Omental fat pad (tissue), 4 donors: ENCODE data around the gene PEX19. TPM values are rescaled to one million over a fixed set of nuclear protein-coding genes. Genes with fewer than 3 reads are reported as not detected.

ENCODE experiments used
- ATAC-seq: fragments of 150-250 bp; one replicate; pipeline ENCODE4 v1.9.1; 2016; ENCODE audit warnings: mild to moderate bottlenecking, moderate library complexity; ENCODE audit not compliant: low FRiP score
- DNase-seq: peaks from one replicate; pipeline ENCODE4 v3.0.0-alpha.2; 2019; ENCODE audit warnings: low spot score
- CTCF ChIP-seq, 3 donors: fragments of 450-650 bp; IDR thresholded peaks; one replicate each; pipeline ENCODE4 v1.5.1; 2016 to 2017; ENCODE audit warnings: antibody characterized with exemption in 3 of 3, mild to moderate bottlenecking in 3 of 3, moderate library complexity in 2 of 3
- total RNA-seq, 4 donors: library from RNA; depleted of rRNA; stranded (reverse); fragments of >200 nt; gene quantifications; one replicate each; pipeline ENCODE4 v1.1.0, GENCODE V29; 2016

PEX19 gene
- total RNA-seq, 4 donors from 2014 or later, result 66.7 to 117 (median 96.9) TPM

- no peak for TF ChIP-seq CTCF (IDR thresholded peaks at IDR 0.05)
- no peak for ATAC-seq
- no peak for DNase-seq
Measured at GRCh38 chr1:160260406-160261382, 24.2 kb downstream of the PEX19 start.

GRCh38 chr1:160258177-160258798, 26.6 kb downstream of the PEX19 start:
- TF ChIP-seq CTCF (IDR thresholded peaks at IDR 0.05), result no peak
- DNase-seq, result no peak
- ATAC-seq, result no peak

- ATAC-seq, result no peak
- DNase-seq, result no peak
- no peak for TF ChIP-seq CTCF (IDR thresholded peaks at IDR 0.05)
Measured at GRCh38 chr1:160257411-160258015, 27.4 kb downstream of the PEX19 start.

- no peak for DNase-seq
- no peak for TF ChIP-seq CTCF (IDR thresholded peaks at IDR 0.05)
- ATAC-seq, result peak; percentile 47
Measured at GRCh38 chr1:160256396-160257046, 28.4 kb downstream of the PEX19 start.

- no peak for DNase-seq
- no peak for ATAC-seq
- no peak for TF ChIP-seq CTCF (IDR thresholded peaks at IDR 0.05)
Measured at GRCh38 chr1:160255781-160256300, 29.1 kb downstream of the PEX19 start.

- DNase-seq (no peak), ATAC-seq (peak; percentile 74)
- TF ChIP-seq CTCF (IDR thresholded peaks at IDR 0.05), result peak in 1 of 3 donors; percentile 57
Measured at GRCh38 chr1:160251687-160252526, 33.0 kb downstream of the PEX19 start.
